Measurements from ENCODE around the gene ZBED4.

ZBED4 gene

DNA sequence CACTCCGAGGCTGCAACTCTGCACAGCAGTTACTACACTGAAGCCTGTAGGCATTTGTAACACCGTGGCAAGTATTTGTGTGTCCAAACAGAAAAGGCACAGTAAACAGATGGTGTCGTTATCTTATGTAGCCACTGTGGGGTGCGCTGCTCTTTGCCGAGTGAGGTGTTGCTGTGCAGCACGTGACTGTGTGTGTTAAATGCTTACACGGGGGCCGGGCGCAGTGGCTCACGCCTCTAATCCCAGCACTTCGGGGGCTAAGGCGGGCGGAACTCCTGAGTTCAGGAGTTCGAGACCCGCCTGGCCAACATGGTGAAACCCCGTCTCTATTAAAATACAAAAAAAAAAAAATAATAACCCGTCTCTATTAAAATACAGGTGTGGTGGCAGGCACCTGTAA lies 11.5 kb downstream of the ZBED4 start:
- Histone ChIP-seq H3F3A (ENCODE audit: insufficient read depth, low read length) (no peaks in the 10 kb centered on the region), H3K79me2 (ENCODE audit: low read length) (peaks cover 99% of the 10 kb centered on the region), H4K20me1 (ENCODE audit: insufficient read depth, low read length) (no peaks in the 10 kb centered on the region), H2AFZ (ENCODE audit: low read length) (no peak overlapping the region), H3K9ac (ENCODE audit: low read length) (no peak overlapping the region), H3K9me2 (replicated peaks; ENCODE audit: insufficient read depth, low read length) (no peaks in the 10 kb centered on the region), H3K4me2 (ENCODE audit: low read depth, low read length) (no peak overlapping the region), H3K27me3 (replicated peaks; ENCODE audit: insufficient read depth, low read length) (no peaks in the 10 kb centered on the region), H3K9me3 (replicated peaks; ENCODE audit: insufficient read depth, low read length) (no peaks in the 10 kb centered on the region), H3K36me3 (replicated peaks; ENCODE audit: insufficient read depth, low read length) (0 out of 2 replicates have a peak, but pooled peaks cover 2% of the 10 kb centered on the region), H3K4me3 (ENCODE audit: low read length) (no peak overlapping the region), H3K4me1 (ENCODE audit: low read length) (no peaks in the 10 kb centered on the region), H3K27ac (ENCODE audit: low read length) (no peak overlapping the region)
- TF ChIP-seq CTCF (IDR thresholded peaks at IDR 0.05; ENCODE audit: low read length) (no peak), EZH2 (optimal IDR thresholded peaks at IDR 0.05; ENCODE audit: low read depth, low read length) (no peak), EZH2phosphoT487 (IDR thresholded peaks at IDR 0.05; ENCODE audit: low read length) (no peak)
- no peak for DNase-seq

GRCh38 chr22:49866134-49866533 lies 12.5 kb downstream of the ZBED4 start:
- no peaks in the 10 kb centered on the region for H3K9me3 ChIP-seq (replicated peaks; ENCODE audit: insufficient read depth, low read length)
- H3K27ac ChIP-seq (ENCODE audit: low read length) = no peak overlapping the region
- TF ChIP-seq EZH2phosphoT487 (IDR thresholded peaks at IDR 0.05; ENCODE audit: low read length) = no peak
- TF ChIP-seq EZH2 (optimal IDR thresholded peaks at IDR 0.05; ENCODE audit: low read depth, low read length) = no peak
- no peak for TF ChIP-seq CTCF (IDR thresholded peaks at IDR 0.05; ENCODE audit: low read length)
- H3K4me2 ChIP-seq (ENCODE audit: low read depth, low read length) = no peak overlapping the region
- H3K36me3 ChIP-seq (replicated peaks; ENCODE audit: insufficient read depth, low read length) = 0 out of 2 replicates have a peak, but pooled peaks cover 3% of the 10 kb centered on the region
- H3K27me3 ChIP-seq (replicated peaks; ENCODE audit: insufficient read depth, low read length) = no peaks in the 10 kb centered on the region
- H3K4me1 ChIP-seq (ENCODE audit: low read length) = no peaks in the 10 kb centered on the region
- DNase-seq = no peak
- peaks cover 99% of the 10 kb centered on the region for H3K79me2 ChIP-seq (ENCODE audit: low read length)
- H3K4me3 ChIP-seq (ENCODE audit: low read length) = no peak overlapping the region
- no peaks in the 10 kb centered on the region for H4K20me1 ChIP-seq (ENCODE audit: insufficient read depth, low read length)
- no peaks in the 10 kb centered on the region for H3F3A ChIP-seq (ENCODE audit: insufficient read depth, low read length)
- H2AFZ ChIP-seq (ENCODE audit: low read length) = no peak overlapping the region
- no peak overlapping the region for H3K9ac ChIP-seq (ENCODE audit: low read length)
- H3K9me2 ChIP-seq (replicated peaks; ENCODE audit: insufficient read depth, low read length) = no peaks in the 10 kb centered on the region

- no peak for DNase-seq
- no peaks in the 10 kb centered on the region for H3K27me3 ChIP-seq (replicated peaks; ENCODE audit: insufficient read depth, low read length)
- 0 out of 2 replicates have a peak, but pooled peaks cover 3% of the 10 kb centered on the region for H3K36me3 ChIP-seq (replicated peaks; ENCODE audit: insufficient read depth, low read length)
- no peak overlapping the region for H3K27ac ChIP-seq (ENCODE audit: low read length)
- no peaks in the 10 kb centered on the region for H4K20me1 ChIP-seq (ENCODE audit: insufficient read depth, low read length)
- no peak for TF ChIP-seq EZH2 (optimal IDR thresholded peaks at IDR 0.05; ENCODE audit: low read depth, low read length)
- TF ChIP-seq EZH2phosphoT487 (IDR thresholded peaks at IDR 0.05; ENCODE audit: low read length) = no peak
- TF ChIP-seq CTCF (IDR thresholded peaks at IDR 0.05; ENCODE audit: low read length) = no peak
- H3K4me3 ChIP-seq (ENCODE audit: low read length) = no peak overlapping the region
- H2AFZ ChIP-seq (ENCODE audit: low read length) = no peak overlapping the region
- H3F3A ChIP-seq (ENCODE audit: insufficient read depth, low read length) = no peaks in the 10 kb centered on the region
- H3K4me2 ChIP-seq (ENCODE audit: low read depth, low read length) = no peak overlapping the region
- H3K4me1 ChIP-seq (ENCODE audit: low read length) = no peaks in the 10 kb centered on the region
- H3K79me2 ChIP-seq (ENCODE audit: low read length) = peaks cover 98% of the 10 kb centered on the region
- H3K9me3 ChIP-seq (replicated peaks; ENCODE audit: insufficient read depth, low read length) = no peaks in the 10 kb centered on the region
- H3K9me2 ChIP-seq (replicated peaks; ENCODE audit: insufficient read depth, low read length) = no peaks in the 10 kb centered on the region
- no peak overlapping the region for H3K9ac ChIP-seq (ENCODE audit: low read length)
These were observed 13.0 kb downstream of the ZBED4 start for GRCh38 chr22:49866646-49867045.
